ENCODE measurements around the gene TOP2A.
"Not testable (repeated sequence)": the region's sequence is repeated elsewhere in the genome, so short reads cannot be mapped to it uniquely, and the experiment has no call there.

The TOP2A gene

DNA sequence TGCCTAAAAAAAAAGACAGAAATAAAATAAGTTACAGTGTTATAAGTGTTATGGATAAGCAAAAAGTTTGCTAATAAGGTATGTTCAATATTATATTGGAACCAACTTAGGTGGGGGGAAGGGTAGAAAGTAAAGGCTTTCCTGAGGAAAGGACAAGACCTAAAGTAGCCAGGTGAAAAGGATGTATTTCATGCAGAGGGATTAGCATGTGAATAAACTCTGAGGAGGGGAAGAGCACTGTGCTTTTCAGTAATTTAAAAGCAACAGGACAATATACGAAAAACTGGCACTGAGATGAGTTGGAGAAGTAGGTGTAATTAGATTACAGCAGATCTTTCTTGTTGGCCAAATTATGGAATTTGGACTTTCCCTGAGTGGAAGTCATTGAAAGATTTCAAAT is 7.6 kb downstream of the TOP2A start:
- Mint-ChIP-seq H3K27me3 (ENCODE audit: low read depth) (no peaks in the 10 kb centered on the region), H3K27ac (no peak overlapping the region), H3K4me3 (no peak overlapping the region), H3K36me3 (ENCODE audit: low read depth) (peaks cover 34% of the 10 kb centered on the region), H3K9me3 (no peaks in the 10 kb centered on the region), H3K4me1 (peaks cover under 1% of the 10 kb centered on the region)
- TF ChIP-seq, protein P1, sequence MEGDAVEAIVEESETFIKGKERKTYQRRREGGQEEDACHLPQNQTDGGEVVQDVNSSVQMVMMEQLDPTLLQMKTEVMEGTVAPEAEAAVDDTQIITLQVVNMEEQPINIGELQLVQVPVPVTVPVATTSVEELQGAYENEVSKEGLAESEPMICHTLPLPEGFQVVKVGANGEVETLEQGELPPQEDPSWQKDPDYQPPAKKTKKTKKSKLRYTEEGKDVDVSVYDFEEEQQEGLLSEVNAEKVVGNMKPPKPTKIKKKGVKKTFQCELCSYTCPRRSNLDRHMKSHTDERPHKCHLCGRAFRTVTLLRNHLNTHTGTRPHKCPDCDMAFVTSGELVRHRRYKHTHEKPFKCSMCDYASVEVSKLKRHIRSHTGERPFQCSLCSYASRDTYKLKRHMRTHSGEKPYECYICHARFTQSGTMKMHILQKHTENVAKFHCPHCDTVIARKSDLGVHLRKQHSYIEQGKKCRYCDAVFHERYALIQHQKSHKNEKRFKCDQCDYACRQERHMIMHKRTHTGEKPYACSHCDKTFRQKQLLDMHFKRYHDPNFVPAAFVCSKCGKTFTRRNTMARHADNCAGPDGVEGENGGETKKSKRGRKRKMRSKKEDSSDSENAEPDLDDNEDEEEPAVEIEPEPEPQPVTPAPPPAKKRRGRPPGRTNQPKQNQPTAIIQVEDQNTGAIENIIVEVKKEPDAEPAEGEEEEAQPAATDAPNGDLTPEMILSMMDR (IDR thresholded peaks at IDR 0.05; ENCODE audit: unreplicated experiment in 3 of 3): no peak

DNA sequence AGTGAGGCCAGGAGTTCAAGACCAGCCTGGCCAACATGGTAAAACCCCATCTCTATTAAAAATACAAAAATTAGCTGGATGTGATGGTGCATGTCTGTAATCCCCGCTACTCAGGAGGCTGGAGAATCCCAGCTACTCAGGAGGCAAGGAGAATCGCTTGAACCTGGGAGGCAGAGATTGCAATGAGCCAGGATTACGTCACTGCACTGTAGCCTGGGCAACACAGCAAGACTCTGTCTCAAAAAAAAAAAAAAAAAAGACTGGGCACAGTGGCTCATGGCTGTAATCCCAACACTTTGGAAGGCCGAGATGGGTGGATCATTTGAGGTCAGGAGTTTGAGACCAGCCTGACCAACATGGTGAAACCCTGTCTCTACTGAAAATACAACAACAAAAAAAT is 8.2 kb downstream of the TOP2A start:
- not testable (repeated sequence) for H3K4me1 Mint-ChIP-seq; H3K4me3 Mint-ChIP-seq; H3K9me3 Mint-ChIP-seq; H3K27me3 Mint-ChIP-seq (ENCODE audit: low read depth); H3K27ac Mint-ChIP-seq
- peaks cover 34% of the 10 kb centered on the region for H3K36me3 Mint-ChIP-seq (ENCODE audit: low read depth)

DNA sequence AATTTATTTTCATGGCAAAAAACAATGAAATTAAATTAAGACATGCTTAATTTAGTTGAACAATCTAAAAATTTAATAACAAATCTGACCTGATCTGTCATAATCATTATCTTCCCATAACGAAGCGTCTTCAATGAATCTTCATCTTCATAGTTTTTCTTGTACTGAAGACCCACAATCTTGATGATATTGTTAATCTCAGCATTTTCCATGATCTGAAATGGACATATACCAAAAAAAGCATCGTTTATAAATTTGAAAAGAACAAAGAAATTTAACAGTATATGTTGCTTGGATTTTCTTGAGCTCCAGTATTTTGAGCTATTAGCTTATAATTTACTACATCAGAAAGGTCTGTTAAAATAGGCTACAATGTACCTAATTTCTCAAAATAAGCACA is 10.2 kb downstream of the TOP2A start:
- TF ChIP-seq, protein P1 (IDR thresholded peaks at IDR 0.05; ENCODE audit: unreplicated experiment in 3 of 3): no peak
- no peak overlapping the region for H3K4me3 Mint-ChIP-seq
- H3K9me3 Mint-ChIP-seq: no peaks in the 10 kb centered on the region
- peaks cover 31% of the 10 kb centered on the region for H3K36me3 Mint-ChIP-seq (ENCODE audit: low read depth)
- H3K27me3 Mint-ChIP-seq (ENCODE audit: low read depth): no peaks in the 10 kb centered on the region
- H3K27ac Mint-ChIP-seq: no peak overlapping the region
- H3K4me1 Mint-ChIP-seq: no peaks in the 10 kb centered on the region

DNA sequence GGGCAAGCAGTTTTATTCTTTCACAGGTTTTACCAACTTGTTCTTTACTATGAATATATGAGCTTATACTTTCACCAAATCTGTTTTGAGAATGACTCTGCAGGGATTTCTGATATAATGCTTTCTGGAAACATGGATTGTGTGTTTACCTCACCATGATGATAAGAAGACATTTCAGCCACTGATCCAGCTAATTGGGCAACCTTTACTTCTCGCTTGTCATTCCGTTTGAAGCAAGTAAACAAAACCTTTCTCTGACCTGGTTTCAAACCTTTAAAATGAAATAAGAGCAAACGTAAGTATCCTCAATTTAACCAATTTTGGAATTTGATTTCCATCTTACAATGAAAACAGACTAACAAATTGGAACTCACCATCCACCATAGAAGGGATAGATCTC is 13.7 kb downstream of the TOP2A start:
- TF ChIP-seq, protein P1 (IDR thresholded peaks at IDR 0.05; ENCODE audit: unreplicated experiment in 3 of 3): no peak
- H3K4me1 Mint-ChIP-seq: no peaks in the 10 kb centered on the region
- peaks cover 39% of the 10 kb centered on the region for H3K36me3 Mint-ChIP-seq (ENCODE audit: low read depth)
- H3K27ac Mint-ChIP-seq: no peak overlapping the region
- H3K4me3 Mint-ChIP-seq: no peak overlapping the region
- no peaks in the 10 kb centered on the region for H3K27me3 Mint-ChIP-seq (ENCODE audit: low read depth)
- H3K9me3 Mint-ChIP-seq: no peaks in the 10 kb centered on the region

DNA sequence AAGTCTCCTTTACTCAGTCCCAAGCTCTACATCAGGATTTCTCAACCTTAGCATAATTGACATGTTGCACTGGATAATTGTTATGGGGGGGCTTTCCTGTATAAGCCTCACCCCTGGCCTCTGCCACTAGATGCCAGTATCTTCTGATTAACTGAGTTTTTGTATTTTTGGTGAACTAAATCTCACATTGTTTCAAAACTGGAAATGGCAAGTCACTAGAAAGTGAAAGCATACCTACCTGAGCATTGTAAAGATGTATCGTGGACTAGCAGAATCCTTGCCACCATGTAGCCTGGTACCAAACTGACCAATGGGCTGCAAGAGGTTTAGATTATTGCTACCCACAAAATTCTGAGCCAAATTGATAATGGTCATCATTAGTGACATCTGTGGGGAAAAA is 15.0 kb downstream of the TOP2A start:
- H3K36me3 Mint-ChIP-seq (ENCODE audit: low read depth): peaks cover 49% of the 10 kb centered on the region
- H3K9me3 Mint-ChIP-seq: no peaks in the 10 kb centered on the region
- no peak overlapping the region for H3K4me3 Mint-ChIP-seq
- no peaks in the 10 kb centered on the region for H3K4me1 Mint-ChIP-seq
- TF ChIP-seq, protein P1 (IDR thresholded peaks at IDR 0.05; ENCODE audit: unreplicated experiment in 3 of 3): no peak
- H3K27me3 Mint-ChIP-seq (ENCODE audit: low read depth): no peaks in the 10 kb centered on the region
- H3K27ac Mint-ChIP-seq: no peak overlapping the region

DNA sequence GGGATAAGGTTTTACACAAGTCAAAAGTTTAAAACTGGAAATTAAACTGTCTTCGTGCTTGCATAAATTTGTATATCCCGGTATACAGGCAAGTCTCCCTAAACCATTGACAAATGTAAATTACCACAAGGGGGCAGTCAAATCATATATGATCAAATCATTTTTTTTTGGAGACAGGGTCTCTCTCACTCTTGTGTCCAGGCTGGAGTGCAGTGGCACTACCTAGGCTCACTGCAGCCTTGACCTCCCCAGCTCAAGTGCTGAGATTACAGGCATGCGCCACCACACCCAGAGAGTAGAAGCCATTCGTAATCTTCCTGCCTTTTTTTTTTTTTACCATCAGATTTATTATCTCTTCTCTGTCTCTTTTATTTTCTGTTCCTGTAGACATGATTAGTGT is 18.5 kb downstream of the TOP2A start:
- Mint-ChIP-seq H3K9me3 (no peaks in the 10 kb centered on the region), H3K27me3 (ENCODE audit: low read depth) (no peaks in the 10 kb centered on the region), H3K4me3 (no peak overlapping the region), H3K4me1 (no peaks in the 10 kb centered on the region), H3K27ac (peak overlapping the region; percentile 16 to 31 (median 19)), H3K36me3 (ENCODE audit: low read depth) (peaks cover 51% of the 10 kb centered on the region)
- TF ChIP-seq, protein P1 (IDR thresholded peaks at IDR 0.05; ENCODE audit: unreplicated experiment in 3 of 3): peak; percentile 54 to 64 (median 54)

DNA sequence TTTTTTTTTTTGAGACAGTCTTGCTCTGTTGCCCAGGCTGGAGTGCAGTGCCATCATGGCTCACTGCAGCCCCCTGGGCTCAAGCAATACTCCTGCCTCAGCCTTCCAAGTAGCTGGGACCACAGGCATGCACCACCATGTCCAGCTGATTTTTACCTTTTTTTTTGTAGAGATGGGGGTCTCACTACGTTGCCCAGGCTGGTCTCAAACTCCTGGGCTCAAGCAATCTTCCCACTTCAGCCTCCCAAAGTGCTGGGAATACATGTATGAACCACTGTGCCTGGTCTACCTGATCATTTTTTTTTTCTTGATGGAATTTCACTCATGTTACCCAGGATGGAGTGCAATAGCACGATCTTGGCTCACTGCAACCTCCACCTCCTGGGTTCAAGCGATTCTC is 31.1 kb downstream of the TOP2A start:
- H3K27me3 Mint-ChIP-seq (ENCODE audit: low read depth); H3K4me1 Mint-ChIP-seq; H3K4me3 Mint-ChIP-seq; H3K9me3 Mint-ChIP-seq; H3K27ac Mint-ChIP-seq: not testable (repeated sequence)
- peaks cover 20% of the 10 kb centered on the region for H3K36me3 Mint-ChIP-seq (ENCODE audit: low read depth)
